T-helper 2 cell (primary cell): ENCODE measurements around the gene ZCCHC12.

Experiments used
- DNase-seq, 5 experiments: peaks; one replicate each; pipeline versions ENCODE4 v3.0.0 to v3.0.0-alpha.2; 2012 to 2022

Gene ZCCHC12

GRCh38 chrX:118872102-118872566 is 48.5 kb downstream of the ZCCHC12 start:
- no peak for DNase-seq
